ENCODE results near the gene CAPZB.
"Not testable (repeated sequence)": the region's sequence is repeated elsewhere in the genome, so short reads cannot be mapped to it uniquely, and the experiment has no call there.

Gene CAPZB

GRCh38 chr1:19485362-19486187 is at the start of gene CAPZB:
CAPZB (minus strand) TSS chr1:19485539; CDS start chr1:19485438, 101 bp downstream.
- Histone ChIP-seq H3K27ac (ENCODE audit: low read length) (peak within 1 kb of the TSS; percentile 97), H3K9ac (ENCODE audit: low read length in 2 of 2) (peak within 1 kb of the TSS; percentile 96 to 98), H3K9me3 (ENCODE audit: control insufficient read depth in 2 of 2, low read length in 2 of 2) (no peaks in the 10 kb centered on the region), H3K4me3 (ENCODE audit: low read length in 2 of 2) (peak within 1 kb of the TSS; percentile 92 to 95), H3K27me3 (ENCODE audit: control insufficient read depth in 1 of 2, insufficient read depth in 2 of 2, low read length in 2 of 2) (no peaks in the 10 kb centered on the region), H3K36me3 (ENCODE audit: control insufficient read depth in 2 of 2, insufficient read depth in 2 of 2, low read length in 2 of 2) (peaks cover 0 to 2% of the 10 kb centered on the region in 2 donors), H3K4me1 (ENCODE audit: control insufficient read depth, insufficient read depth, low read length) (peaks cover 50% of the 10 kb centered on the region)

- peaks cover 0 to 5% of the 10 kb centered on the region in 2 donors for H3K9me3 ChIP-seq (ENCODE audit: control insufficient read depth in 2 of 2, low read length in 2 of 2)
- no peak overlapping the region for H3K4me3 ChIP-seq (ENCODE audit: low read length in 2 of 2)
- H3K36me3 ChIP-seq (ENCODE audit: control insufficient read depth in 2 of 2, insufficient read depth in 2 of 2, low read length in 2 of 2), result no peaks in the 10 kb centered on the region
- H3K27ac ChIP-seq (ENCODE audit: low read length), result no peak overlapping the region
- no peak overlapping the region for H3K9ac ChIP-seq (ENCODE audit: low read length in 2 of 2)
- no peaks in the 10 kb centered on the region for H3K27me3 ChIP-seq (ENCODE audit: control insufficient read depth in 1 of 2, insufficient read depth in 2 of 2, low read length in 2 of 2)
- peaks cover 10% of the 10 kb centered on the region for H3K4me1 ChIP-seq (ENCODE audit: control insufficient read depth, insufficient read depth, low read length)
Measured at GRCh38 chr1:19534281-19534680, 48.9 kb upstream of the CAPZB start.

- no peaks in the 10 kb centered on the region for H3K27me3 ChIP-seq (ENCODE audit: control insufficient read depth in 1 of 2, insufficient read depth in 2 of 2, low read length in 2 of 2)
- no peaks in the 10 kb centered on the region for H3K36me3 ChIP-seq (ENCODE audit: control insufficient read depth in 2 of 2, insufficient read depth in 2 of 2, low read length in 2 of 2)
- H3K27ac ChIP-seq (ENCODE audit: low read length), result no peak overlapping the region
- H3K9me3 ChIP-seq (ENCODE audit: control insufficient read depth in 2 of 2, low read length in 2 of 2), result peaks cover 0 to 5% of the 10 kb centered on the region in 2 donors
- H3K9ac ChIP-seq (ENCODE audit: low read length in 2 of 2), result no peak overlapping the region
- H3K4me1 ChIP-seq (ENCODE audit: control insufficient read depth, insufficient read depth, low read length), result peaks cover 10% of the 10 kb centered on the region
- H3K4me3 ChIP-seq (ENCODE audit: low read length in 2 of 2), result no peak overlapping the region
Measured at GRCh38 chr1:19533626-19534025, 48.3 kb upstream of the CAPZB start.

- peaks cover 0 to 5% of the 10 kb centered on the region in 2 donors for H3K9me3 ChIP-seq (ENCODE audit: control insufficient read depth in 2 of 2, low read length in 2 of 2)
- H3K27me3 ChIP-seq (ENCODE audit: control insufficient read depth in 1 of 2, insufficient read depth in 2 of 2, low read length in 2 of 2), result no peaks in the 10 kb centered on the region
- H3K36me3 ChIP-seq (ENCODE audit: control insufficient read depth in 2 of 2, insufficient read depth in 2 of 2, low read length in 2 of 2), result no peaks in the 10 kb centered on the region
- no peak overlapping the region for H3K4me3 ChIP-seq (ENCODE audit: low read length in 2 of 2)
- peaks cover 10% of the 10 kb centered on the region for H3K4me1 ChIP-seq (ENCODE audit: control insufficient read depth, insufficient read depth, low read length)
- peak overlapping the region; percentile 58 for H3K27ac ChIP-seq (ENCODE audit: low read length)
- H3K9ac ChIP-seq (ENCODE audit: low read length in 2 of 2), result peak overlapping the region in 1 of 2 donors; percentile 13
Measured at GRCh38 chr1:19532519-19532918, 47.2 kb upstream of the CAPZB start.

GRCh38 chr1:19529664-19530063 is 44.3 kb upstream of the CAPZB start:
- no peak overlapping the region for H3K9ac ChIP-seq (ENCODE audit: low read length in 2 of 2)
- H3K27ac ChIP-seq (ENCODE audit: low read length), result peak overlapping the region; percentile 18
- no peak overlapping the region for H3K4me3 ChIP-seq (ENCODE audit: low read length in 2 of 2)
- H3K36me3 ChIP-seq (ENCODE audit: control insufficient read depth in 2 of 2, insufficient read depth in 2 of 2, low read length in 2 of 2), result no peaks in the 10 kb centered on the region
- peaks cover 10% of the 10 kb centered on the region for H3K4me1 ChIP-seq (ENCODE audit: control insufficient read depth, insufficient read depth, low read length)
- peaks cover 0 to 5% of the 10 kb centered on the region in 2 donors for H3K9me3 ChIP-seq (ENCODE audit: control insufficient read depth in 2 of 2, low read length in 2 of 2)
- no peaks in the 10 kb centered on the region for H3K27me3 ChIP-seq (ENCODE audit: control insufficient read depth in 1 of 2, insufficient read depth in 2 of 2, low read length in 2 of 2)

- Histone ChIP-seq H3K9me3 (ENCODE audit: control insufficient read depth in 2 of 2, low read length in 2 of 2) (peaks cover 0 to 5% of the 10 kb centered on the region in 2 donors), H3K27ac (ENCODE audit: low read length) (no peak overlapping the region), H3K27me3 (ENCODE audit: control insufficient read depth in 1 of 2, insufficient read depth in 2 of 2, low read length in 2 of 2) (no peaks in the 10 kb centered on the region), H3K36me3 (ENCODE audit: control insufficient read depth in 2 of 2, insufficient read depth in 2 of 2, low read length in 2 of 2) (no peaks in the 10 kb centered on the region), H3K9ac (ENCODE audit: low read length in 2 of 2) (no peak overlapping the region), H3K4me1 (ENCODE audit: control insufficient read depth, insufficient read depth, low read length) (peaks cover 5% of the 10 kb centered on the region), H3K4me3 (ENCODE audit: low read length in 2 of 2) (no peak overlapping the region)
Measured at GRCh38 chr1:19528438-19528837, 43.1 kb upstream of the CAPZB start.

GRCh38 chr1:19525607-19526545 is 40.5 kb upstream of the CAPZB start:
- Histone ChIP-seq H3K27me3 (ENCODE audit: control insufficient read depth in 1 of 2, insufficient read depth in 2 of 2, low read length in 2 of 2) (no peaks in the 10 kb centered on the region), H3K9ac (ENCODE audit: low read length in 2 of 2) (no peak overlapping the region), H3K4me1 (ENCODE audit: control insufficient read depth, insufficient read depth, low read length) (peaks cover 5% of the 10 kb centered on the region), H3K4me3 (ENCODE audit: low read length in 2 of 2) (no peak overlapping the region), H3K27ac (ENCODE audit: low read length) (no peak overlapping the region), H3K36me3 (ENCODE audit: control insufficient read depth in 2 of 2, insufficient read depth in 2 of 2, low read length in 2 of 2) (no peaks in the 10 kb centered on the region), H3K9me3 (ENCODE audit: control insufficient read depth in 2 of 2, low read length in 2 of 2) (no peaks in the 10 kb centered on the region)

GRCh38 chr1:19524791-19525190 is 39.5 kb upstream of the CAPZB start:
- Histone ChIP-seq H3K4me3 (ENCODE audit: low read length in 2 of 2) (no peak overlapping the region), H3K4me1 (ENCODE audit: control insufficient read depth, insufficient read depth, low read length) (peaks cover 3% of the 10 kb centered on the region), H3K27me3 (ENCODE audit: control insufficient read depth in 1 of 2, insufficient read depth in 2 of 2, low read length in 2 of 2) (no peaks in the 10 kb centered on the region), H3K27ac (ENCODE audit: low read length) (no peak overlapping the region), H3K36me3 (ENCODE audit: control insufficient read depth in 2 of 2, insufficient read depth in 2 of 2, low read length in 2 of 2) (no peaks in the 10 kb centered on the region), H3K9me3 (ENCODE audit: control insufficient read depth in 2 of 2, low read length in 2 of 2) (no peaks in the 10 kb centered on the region), H3K9ac (ENCODE audit: low read length in 2 of 2) (no peak overlapping the region)

GRCh38 chr1:19522570-19522969 is 37.2 kb upstream of the CAPZB start:
- H3K27ac ChIP-seq (ENCODE audit: low read length); H3K27me3 ChIP-seq (ENCODE audit: control insufficient read depth in 1 of 2, insufficient read depth in 2 of 2, low read length in 2 of 2); H3K9ac ChIP-seq (ENCODE audit: low read length in 2 of 2); H3K9me3 ChIP-seq (ENCODE audit: control insufficient read depth in 2 of 2, low read length in 2 of 2); H3K4me1 ChIP-seq (ENCODE audit: control insufficient read depth, insufficient read depth, low read length); H3K4me3 ChIP-seq (ENCODE audit: low read length in 2 of 2); H3K36me3 ChIP-seq (ENCODE audit: control insufficient read depth in 2 of 2, insufficient read depth in 2 of 2, low read length in 2 of 2): not testable (repeated sequence)

GRCh38 chr1:19521411-19521810 is 36.1 kb upstream of the CAPZB start:
- H3K27ac ChIP-seq (ENCODE audit: low read length), result no peak overlapping the region
- no peak overlapping the region for H3K4me3 ChIP-seq (ENCODE audit: low read length in 2 of 2)
- no peak overlapping the region for H3K9ac ChIP-seq (ENCODE audit: low read length in 2 of 2)
- no peaks in the 10 kb centered on the region for H3K9me3 ChIP-seq (ENCODE audit: control insufficient read depth in 2 of 2, low read length in 2 of 2)
- H3K4me1 ChIP-seq (ENCODE audit: control insufficient read depth, insufficient read depth, low read length), result peaks cover 2% of the 10 kb centered on the region
- H3K36me3 ChIP-seq (ENCODE audit: control insufficient read depth in 2 of 2, insufficient read depth in 2 of 2, low read length in 2 of 2), result no peaks in the 10 kb centered on the region
- H3K27me3 ChIP-seq (ENCODE audit: control insufficient read depth in 1 of 2, insufficient read depth in 2 of 2, low read length in 2 of 2), result no peaks in the 10 kb centered on the region
